HFF-Myc (cell line): ENCODE results near the gene ARHGAP27.

Source experiments
- DNase-seq: peaks from one replicate; pipeline ENCODE4 v3.0.0-alpha.2; 2011; ENCODE audit warnings: low read depth; ENCODE audit errors: extremely low read depth
- H3K4me3 ChIP-seq: replicated peaks from 2 replicates; pipeline ENCODE4 v1.5.1; 2011; ENCODE audit warnings: low read depth, mild to moderate bottlenecking, control low read depth, low read length
- TF ChIP-seq, protein P1 (sequence below): IDR thresholded peaks from 2 replicates; pipeline ENCODE4 v1.5.1; 2012; ENCODE audit warnings: mild to moderate bottlenecking, low read depth, low read length, control low read depth; ENCODE audit errors: missing control alignments

The ARHGAP27 gene

DNA sequence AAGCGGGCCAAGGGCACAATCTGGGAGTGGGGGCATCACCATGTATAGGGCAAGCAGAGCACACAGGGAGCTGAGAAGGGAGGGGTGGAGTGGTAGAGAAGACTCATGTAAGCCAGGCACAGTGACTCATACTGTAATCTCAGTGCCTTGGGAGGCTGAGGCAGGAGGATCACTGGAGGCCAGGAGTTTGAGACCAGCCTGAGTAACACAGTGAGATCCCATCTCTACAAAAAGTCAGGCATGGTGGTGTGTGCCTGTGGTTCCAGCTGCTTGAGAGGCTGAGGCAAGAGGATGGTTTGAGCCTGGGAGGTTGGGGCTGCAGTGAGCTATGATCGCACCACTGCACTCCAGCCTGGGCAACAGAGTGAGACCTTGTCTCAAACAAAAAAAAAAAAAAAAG is 40.8 kb downstream of the ARHGAP27 start:
- no peak overlapping the region for H3K4me3 ChIP-seq
- TF ChIP-seq, protein P1, sequence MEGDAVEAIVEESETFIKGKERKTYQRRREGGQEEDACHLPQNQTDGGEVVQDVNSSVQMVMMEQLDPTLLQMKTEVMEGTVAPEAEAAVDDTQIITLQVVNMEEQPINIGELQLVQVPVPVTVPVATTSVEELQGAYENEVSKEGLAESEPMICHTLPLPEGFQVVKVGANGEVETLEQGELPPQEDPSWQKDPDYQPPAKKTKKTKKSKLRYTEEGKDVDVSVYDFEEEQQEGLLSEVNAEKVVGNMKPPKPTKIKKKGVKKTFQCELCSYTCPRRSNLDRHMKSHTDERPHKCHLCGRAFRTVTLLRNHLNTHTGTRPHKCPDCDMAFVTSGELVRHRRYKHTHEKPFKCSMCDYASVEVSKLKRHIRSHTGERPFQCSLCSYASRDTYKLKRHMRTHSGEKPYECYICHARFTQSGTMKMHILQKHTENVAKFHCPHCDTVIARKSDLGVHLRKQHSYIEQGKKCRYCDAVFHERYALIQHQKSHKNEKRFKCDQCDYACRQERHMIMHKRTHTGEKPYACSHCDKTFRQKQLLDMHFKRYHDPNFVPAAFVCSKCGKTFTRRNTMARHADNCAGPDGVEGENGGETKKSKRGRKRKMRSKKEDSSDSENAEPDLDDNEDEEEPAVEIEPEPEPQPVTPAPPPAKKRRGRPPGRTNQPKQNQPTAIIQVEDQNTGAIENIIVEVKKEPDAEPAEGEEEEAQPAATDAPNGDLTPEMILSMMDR = no peak

DNA sequence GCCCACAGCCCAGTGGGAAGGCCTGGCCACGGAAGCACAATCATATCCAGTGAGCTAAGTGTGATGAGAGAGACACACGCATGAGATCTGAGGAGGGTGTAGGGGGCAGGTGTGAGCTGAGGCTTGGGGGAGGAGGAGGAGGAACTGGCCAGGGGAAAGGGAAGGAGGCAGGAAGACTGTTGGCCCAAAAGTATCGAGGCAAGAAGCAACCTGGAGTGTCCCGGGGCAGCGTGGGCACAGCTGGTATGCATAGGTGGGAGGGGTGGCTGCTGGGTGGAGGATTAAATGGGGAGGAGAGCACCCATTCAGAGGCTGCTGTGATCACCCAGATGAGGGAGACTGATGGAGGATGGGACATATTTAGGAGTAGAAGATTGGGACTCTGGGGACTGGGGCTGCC is 41.4 kb downstream of the ARHGAP27 start:
- TF ChIP-seq, protein P1 = no peak
- no peak for DNase-seq
- no peak overlapping the region for H3K4me3 ChIP-seq

More for the DNA sequence above, 40.8 kb downstream of the ARHGAP27 start:
- no peak for DNase-seq

DNA sequence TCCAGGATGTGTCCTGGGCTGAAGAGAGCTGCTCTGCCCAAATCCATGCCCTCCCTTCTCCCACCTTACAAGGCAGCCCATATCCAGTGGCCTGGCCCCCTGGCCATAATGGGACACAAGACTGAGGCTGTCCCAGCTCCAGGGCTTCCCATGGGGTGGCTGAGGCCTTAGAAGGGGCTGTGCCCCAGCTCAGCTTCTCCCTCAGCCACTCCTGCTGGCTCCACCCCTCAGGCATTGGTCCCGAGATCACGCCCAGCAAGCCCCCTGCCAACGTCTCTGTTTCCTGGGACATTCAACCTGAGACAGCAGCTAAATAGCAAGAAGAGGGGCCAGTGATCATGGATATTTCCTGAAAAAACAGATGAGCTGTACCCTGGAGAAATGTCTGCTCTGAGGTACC is 43.3 kb downstream of the ARHGAP27 start:
- TF ChIP-seq, protein P1 = no peak
- H3K4me3 ChIP-seq = no peak overlapping the region
- no peak for DNase-seq

DNA sequence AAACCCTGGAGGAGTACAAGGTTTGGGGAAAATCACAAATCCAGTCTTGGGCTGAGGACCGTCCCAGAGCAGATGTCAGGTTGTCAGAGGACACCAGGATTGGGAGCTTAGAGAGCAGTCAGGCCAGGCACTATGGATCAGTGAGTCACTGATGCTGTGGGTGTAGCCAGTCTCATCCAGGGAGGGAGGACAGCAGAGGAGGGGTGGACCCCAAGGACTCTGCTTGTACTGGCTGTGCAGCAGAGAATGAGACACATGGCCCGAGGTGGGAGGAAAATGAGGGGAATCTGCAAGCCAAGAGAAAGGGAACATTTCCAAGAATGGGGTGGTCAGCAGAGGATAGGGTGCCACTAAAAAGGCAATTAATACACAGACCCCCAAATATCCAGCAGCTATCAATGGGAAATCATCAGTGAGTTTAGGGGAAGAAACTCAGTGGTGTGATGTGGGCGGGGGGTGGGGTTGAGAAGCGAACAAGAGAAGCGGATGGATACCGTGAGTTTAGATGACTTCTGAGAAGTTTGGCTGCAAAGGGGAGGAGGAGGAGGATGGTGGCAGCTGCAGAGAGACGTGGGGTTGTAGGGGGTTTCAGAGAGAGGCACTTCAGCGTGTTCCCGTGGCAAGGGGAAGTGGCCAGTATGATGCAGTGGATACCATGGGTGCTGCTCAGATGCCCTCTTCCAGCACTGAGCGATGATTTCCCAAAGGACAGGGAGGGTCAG is 43.9 kb downstream of the ARHGAP27 start:
- H3K4me3 ChIP-seq = no peak overlapping the region
- DNase-seq = no peak
- TF ChIP-seq, protein P1 = no peak

DNA sequence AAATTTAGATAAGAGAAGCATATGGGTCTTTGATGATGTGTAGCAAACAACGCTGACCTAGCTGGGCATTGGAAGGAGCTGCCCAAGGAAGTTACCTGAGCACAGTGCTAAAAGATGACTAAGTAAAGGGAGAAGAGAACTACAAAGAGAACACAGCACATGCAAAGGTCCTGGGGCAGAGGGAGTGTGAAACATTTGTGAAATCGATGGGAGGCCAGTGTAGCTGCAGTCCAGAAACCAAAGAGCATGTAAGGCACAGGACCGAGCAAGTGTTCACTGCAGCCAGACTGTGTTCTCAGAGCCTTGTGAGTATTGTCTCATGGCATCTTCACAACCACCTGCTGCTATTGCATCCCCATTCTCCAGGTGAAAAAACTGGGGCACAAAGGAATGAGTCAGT is 44.9 kb downstream of the ARHGAP27 start:
- DNase-seq = no peak
- TF ChIP-seq, protein P1 = no peak
- H3K4me3 ChIP-seq = no peak overlapping the region

DNA sequence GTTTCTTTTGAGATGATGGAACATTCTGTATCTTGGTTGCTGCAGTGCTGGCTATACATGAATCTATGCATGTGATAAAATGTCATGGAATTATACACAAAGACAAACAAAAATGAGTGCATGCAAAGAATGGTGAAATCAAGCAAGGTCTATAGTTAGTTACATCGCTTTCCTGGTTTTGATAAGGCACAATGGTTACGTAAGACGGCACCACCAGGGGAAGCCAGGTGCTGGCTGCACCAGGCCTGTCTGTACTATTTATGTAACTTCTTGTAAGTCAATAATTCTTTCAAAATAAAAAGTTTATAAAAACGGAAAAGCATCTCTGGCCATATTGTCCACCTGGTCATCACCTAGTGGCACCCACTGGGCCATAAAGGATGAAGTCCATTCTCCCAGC is 46.5 kb downstream of the ARHGAP27 start:
- no peak for DNase-seq
- TF ChIP-seq, protein P1 = no peak
- no peak overlapping the region for H3K4me3 ChIP-seq
